C4-2B (cell line): ENCODE measurements around the gene NME7.

ENCODE experiments used
- ZFX ChIP-seq: fragments of 450-650 bp; IDR thresholded peaks from 2 replicates; pipeline ENCODE4 v1.6.1; 2017
- TF ChIP-seq, protein P1 (sequence below): fragments of 450-650 bp; conservative IDR thresholded peaks from 2 replicates; pipeline ENCODE4 v1.5.1; 2017; ENCODE audit warnings: mild to moderate bottlenecking

DNA sequence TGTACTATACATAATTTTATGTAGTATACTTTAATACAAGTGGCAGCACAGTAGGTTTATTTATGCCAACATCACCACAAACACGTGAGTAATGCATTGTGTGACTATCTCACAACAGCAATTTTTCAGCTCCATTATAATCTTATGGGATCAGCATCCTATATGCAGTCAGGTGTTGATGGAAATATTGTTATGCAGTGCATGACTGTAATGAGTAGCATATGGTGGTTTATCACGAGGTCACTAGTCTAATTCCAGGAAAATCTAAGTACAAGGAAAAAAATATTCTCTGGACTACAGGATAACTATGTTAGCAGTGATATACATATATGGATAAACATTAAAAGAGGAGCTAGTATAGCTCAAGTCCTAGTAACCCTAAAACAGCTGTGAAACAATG lies 192.1 kb downstream of the NME7 start:
- TF ChIP-seq, protein P1, sequence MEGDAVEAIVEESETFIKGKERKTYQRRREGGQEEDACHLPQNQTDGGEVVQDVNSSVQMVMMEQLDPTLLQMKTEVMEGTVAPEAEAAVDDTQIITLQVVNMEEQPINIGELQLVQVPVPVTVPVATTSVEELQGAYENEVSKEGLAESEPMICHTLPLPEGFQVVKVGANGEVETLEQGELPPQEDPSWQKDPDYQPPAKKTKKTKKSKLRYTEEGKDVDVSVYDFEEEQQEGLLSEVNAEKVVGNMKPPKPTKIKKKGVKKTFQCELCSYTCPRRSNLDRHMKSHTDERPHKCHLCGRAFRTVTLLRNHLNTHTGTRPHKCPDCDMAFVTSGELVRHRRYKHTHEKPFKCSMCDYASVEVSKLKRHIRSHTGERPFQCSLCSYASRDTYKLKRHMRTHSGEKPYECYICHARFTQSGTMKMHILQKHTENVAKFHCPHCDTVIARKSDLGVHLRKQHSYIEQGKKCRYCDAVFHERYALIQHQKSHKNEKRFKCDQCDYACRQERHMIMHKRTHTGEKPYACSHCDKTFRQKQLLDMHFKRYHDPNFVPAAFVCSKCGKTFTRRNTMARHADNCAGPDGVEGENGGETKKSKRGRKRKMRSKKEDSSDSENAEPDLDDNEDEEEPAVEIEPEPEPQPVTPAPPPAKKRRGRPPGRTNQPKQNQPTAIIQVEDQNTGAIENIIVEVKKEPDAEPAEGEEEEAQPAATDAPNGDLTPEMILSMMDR = no peak
- TF ChIP-seq ZFX = no peak
